IPS-18c (cell line): ENCODE measurements around the gene COPS3.
A peak's percentile ranks its signal among the peaks of the same experiment; 100 is the strongest.

ENCODE experiments used
- H3K4me3 ChIP-seq: 2 replicates; pipeline ENCODE4 v1.7.0; 2013; ENCODE audit warnings: low read depth, mild to moderate bottlenecking, low read length, moderate library complexity; ENCODE audit not compliant: insufficient read depth
- H3K9me3 ChIP-seq: one replicate; pipeline ENCODE4 v1.6.1; 2013; ENCODE audit warnings: mild to moderate bottlenecking, low read length, moderate library complexity; ENCODE audit not compliant: control insufficient read depth, insufficient read depth

COPS3 gene

GRCh38 chr17:17280613-17281549 lies at the start of gene COPS3:
Gene COPS3, minus strand, starts transcription at chr17:17281246. Its CDS starts 60 bp downstream, at chr17:17281186.
- H3K4me3 ChIP-seq: peak within 1 kb of the TSS; percentile 99
- no peaks in the 10 kb centered on the region for H3K9me3 ChIP-seq

GRCh38 chr17:17328251-17328650 lies 47.2 kb upstream of the COPS3 start:
- H3K4me3 ChIP-seq: no peak overlapping the region
- no peaks in the 10 kb centered on the region for H3K9me3 ChIP-seq

- Histone ChIP-seq H3K4me3 (no peak overlapping the region), H3K9me3 (no peaks in the 10 kb centered on the region)
Observed at GRCh38 chr17:17326275-17326875, 45.3 kb upstream of the COPS3 start.

- no peak overlapping the region for H3K4me3 ChIP-seq
- H3K9me3 ChIP-seq: no peaks in the 10 kb centered on the region
Observed at GRCh38 chr17:17325816-17326215, 44.8 kb upstream of the COPS3 start.

- H3K9me3 ChIP-seq: no peaks in the 10 kb centered on the region
- no peak overlapping the region for H3K4me3 ChIP-seq
Observed at GRCh38 chr17:17325228-17325627, 44.2 kb upstream of the COPS3 start.

GRCh38 chr17:17324616-17325015 lies 43.6 kb upstream of the COPS3 start:
- Histone ChIP-seq H3K4me3 (no peak overlapping the region), H3K9me3 (no peaks in the 10 kb centered on the region)

- Histone ChIP-seq H3K4me3 (no peak overlapping the region), H3K9me3 (no peaks in the 10 kb centered on the region)
Observed at GRCh38 chr17:17322516-17323510, 41.8 kb upstream of the COPS3 start.

- H3K9me3 ChIP-seq: no peaks in the 10 kb centered on the region
- H3K4me3 ChIP-seq: no peak overlapping the region
Observed at GRCh38 chr17:17321356-17322025, 40.4 kb upstream of the COPS3 start.

GRCh38 chr17:17320911-17321220 lies 39.8 kb upstream of the COPS3 start:
- Histone ChIP-seq H3K4me3 (no peak overlapping the region), H3K9me3 (no peaks in the 10 kb centered on the region)

GRCh38 chr17:17320188-17320910 lies 39.3 kb upstream of the COPS3 start:
- no peak overlapping the region for H3K4me3 ChIP-seq
- H3K9me3 ChIP-seq: no peaks in the 10 kb centered on the region

- H3K4me3 ChIP-seq: no peak overlapping the region
- no peaks in the 10 kb centered on the region for H3K9me3 ChIP-seq
Observed at GRCh38 chr17:17315142-17315821, 34.2 kb upstream of the COPS3 start.

- H3K4me3 ChIP-seq: no peak overlapping the region
Observed at GRCh38 chr17:17314501-17315071, 33.5 kb upstream of the COPS3 start.

GRCh38 chr17:17313350-17313991 lies 32.4 kb upstream of the COPS3 start:
- Histone ChIP-seq H3K9me3 (no peaks in the 10 kb centered on the region), H3K4me3 (no peak overlapping the region)

More at GRCh38 chr17:17314501-17315071, 33.5 kb upstream of the COPS3 start:
- H3K9me3 ChIP-seq: no peaks in the 10 kb centered on the region

GRCh38 chr17:17309356-17309755 lies 28.3 kb upstream of the COPS3 start:
- peaks cover 2% of the 10 kb centered on the region for H3K9me3 ChIP-seq

GRCh38 chr17:17305281-17305801 lies 24.3 kb upstream of the COPS3 start:
- Histone ChIP-seq H3K4me3 (no peak overlapping the region), H3K9me3 (peaks cover 2% of the 10 kb centered on the region)

More at GRCh38 chr17:17309356-17309755, 28.3 kb upstream of the COPS3 start:
- no peak overlapping the region for H3K4me3 ChIP-seq
